Neural cell (in vitro differentiated cells): Measurements from ENCODE around the gene JOSD1.

Experiments
- CTCF ChIP-seq: fragments of 450-650 bp; IDR thresholded peaks from 2 replicates; pipeline ENCODE4 v1.5.1; 2014; ENCODE audit warnings: antibody characterized with exemption, mild to moderate bottlenecking, moderate library complexity; ENCODE audit not compliant: poor library complexity, severe bottlenecking
- EP300 ChIP-seq: fragments of 450-650 bp; conservative IDR thresholded peaks from 2 replicates; pipeline ENCODE4 v1.6.1; 2014; ENCODE audit warnings: antibody characterized with exemption, mild to moderate bottlenecking, moderate library complexity; ENCODE audit not compliant: poor library complexity, severe bottlenecking
- EZH2 ChIP-seq: fragments of 200-600, 300-800 bp; shearing (Covaris generic), sonication (generic); IDR thresholded peaks from 2 replicates; pipeline ENCODE4 v1.6.1; 2014; ENCODE audit warnings: antibody characterized with exemption, low read length, borderline replicate concordance, mild to moderate bottlenecking; ENCODE audit not compliant: insufficient read depth, poor library complexity, severe bottlenecking
- MXI1 ChIP-seq: fragments of 450-650 bp; conservative IDR thresholded peaks from 2 replicates; pipeline ENCODE4 v1.6.1; 2014; ENCODE audit warnings: antibody characterized with exemption, mild to moderate bottlenecking; ENCODE audit not compliant: poor library complexity, severe bottlenecking
- POLR2AphosphoS5 ChIP-seq: IDR thresholded peaks from 2 replicates; pipeline ENCODE4 v1.6.1; 2012
- RAD21 ChIP-seq: fragments of 450-650 bp; conservative IDR thresholded peaks from 2 replicates; pipeline ENCODE4 v1.6.1; 2014; ENCODE audit warnings: antibody characterized with exemption, mild to moderate bottlenecking, moderate library complexity
- REST ChIP-seq: IDR thresholded peaks from 2 replicates; pipeline ENCODE4 v1.6.1; 2012; ENCODE audit warnings: borderline replicate concordance
- SMC3 ChIP-seq: fragments of 450-650 bp; conservative IDR thresholded peaks from 2 replicates; pipeline ENCODE4 v1.6.1; 2014; ENCODE audit warnings: antibody characterized with exemption, mild to moderate bottlenecking, moderate library complexity; ENCODE audit not compliant: poor library complexity
- TAF1 ChIP-seq: IDR thresholded peaks from 2 replicates; pipeline ENCODE4 v1.6.1; 2012; ENCODE audit warnings: low read depth

GRCh38 chr22:38704654-38705234 is 4.0 kb upstream of the JOSD1 start:
- no peak for TF ChIP-seq MXI1
- TF ChIP-seq CTCF = no peak
- no peak for TF ChIP-seq RAD21
- TF ChIP-seq EZH2 = no peak
- no peak for TF ChIP-seq SMC3
- TF ChIP-seq EP300 = no peak
- no peak for TF ChIP-seq TAF1
- no peak for TF ChIP-seq POLR2AphosphoS5
- TF ChIP-seq REST = no peak
